CD4-positive, alpha-beta T cell treated with Interleukin-15 for 4 hours (primary cell): Measurements from ENCODE around the gene ETV3L.
A peak's percentile ranks its signal among the peaks of the same experiment; 100 is the strongest.
"Not testable (repeated sequence)": the region's sequence is repeated elsewhere in the genome, so short reads cannot be mapped to it uniquely, and the experiment has no call there.

Source experiments
- DNase-seq: peaks from one replicate; pipeline ENCODE4 v3.0.0-alpha.2; 2020; ENCODE audit warnings: low spot score

ETV3L gene

DNA sequence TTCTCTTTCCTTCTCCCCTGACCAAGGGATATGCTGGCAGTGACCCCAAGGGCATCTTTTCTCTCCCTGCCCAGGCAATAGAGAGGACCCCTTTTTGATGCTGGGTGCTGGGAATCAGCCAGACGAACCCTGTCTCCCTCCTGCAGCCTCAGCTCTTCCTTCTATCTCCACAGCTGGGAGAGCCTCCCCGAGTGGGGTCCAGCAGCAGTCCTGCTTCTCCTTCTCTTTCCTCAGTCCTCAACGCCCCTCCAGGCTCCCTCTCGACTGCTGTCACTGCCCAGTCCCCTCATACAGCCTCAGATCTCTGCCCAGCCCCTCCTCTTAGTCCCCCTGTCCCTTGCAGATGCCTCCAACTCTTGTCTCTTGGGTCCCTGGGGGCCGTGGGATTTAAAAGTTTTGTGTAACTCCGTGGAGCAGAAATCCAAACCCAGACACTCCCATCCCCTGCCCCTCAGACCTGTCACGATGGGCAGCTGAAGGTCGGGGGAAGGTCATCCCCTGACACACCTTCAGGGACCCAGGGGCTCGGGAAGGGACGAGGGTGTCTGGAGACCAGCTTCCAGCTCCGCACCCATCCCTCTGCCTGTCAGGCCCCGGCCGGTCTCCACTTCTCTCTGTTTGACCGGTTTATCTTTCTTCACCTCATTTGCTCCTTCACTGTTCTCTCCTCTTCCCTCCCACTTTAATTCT is 5.8 kb upstream of the ETV3L start:
- no peak for DNase-seq

DNA sequence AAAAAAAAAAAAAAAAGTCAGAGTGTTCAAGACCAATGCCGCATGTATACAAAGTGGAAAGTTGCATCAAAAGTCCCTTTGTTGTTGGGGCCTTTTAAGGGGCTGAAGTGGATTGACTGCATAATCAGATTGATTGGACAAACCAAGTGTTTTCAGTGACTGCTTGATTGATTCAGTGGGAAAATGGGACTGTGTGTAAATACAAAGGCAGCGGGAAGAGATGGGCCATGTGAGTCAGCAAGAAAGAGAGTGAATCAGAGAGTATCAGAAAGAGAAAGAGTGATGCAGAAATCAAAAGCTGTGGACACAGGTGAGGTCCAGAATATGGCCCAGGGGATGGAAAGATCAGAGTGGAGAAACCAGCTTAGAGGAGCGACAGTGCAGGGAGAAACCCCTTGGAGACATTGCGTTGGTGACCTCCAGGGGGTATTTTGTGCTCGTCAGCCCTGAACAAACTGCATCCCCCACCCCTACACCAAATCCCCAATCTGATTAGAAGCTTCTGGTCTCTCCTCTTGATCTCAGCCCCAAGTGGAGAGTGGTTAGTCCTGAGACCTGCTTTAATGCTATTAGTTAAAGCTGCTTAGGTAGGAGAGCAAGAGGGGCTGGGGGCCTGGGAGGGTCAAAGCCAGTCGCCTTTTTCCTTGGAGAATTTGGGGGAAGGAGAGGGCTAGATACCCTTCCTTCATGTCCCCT is 5.1 kb upstream of the ETV3L start:
- DNase-seq, result no peak

DNA sequence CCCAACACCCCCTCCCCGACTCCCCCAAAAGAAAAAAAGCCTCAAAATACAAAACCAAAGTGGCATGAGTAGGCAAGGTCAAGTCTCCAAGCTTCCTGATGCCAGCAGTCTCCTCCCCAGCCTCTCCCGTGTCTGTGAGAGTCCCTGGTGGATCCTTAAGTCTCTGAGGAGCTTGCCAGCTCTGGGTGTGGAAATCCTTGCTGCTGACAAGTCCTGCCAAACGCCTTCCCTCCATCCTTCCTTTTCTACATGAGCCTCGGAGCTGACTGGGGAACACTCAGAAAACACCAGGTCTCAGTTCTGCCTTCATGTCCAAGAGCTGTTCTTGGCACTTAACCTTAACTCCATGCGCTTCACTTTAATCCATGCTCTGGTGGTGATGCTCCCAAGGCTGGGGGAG is 3.7 kb upstream of the ETV3L start:
- no peak for DNase-seq

DNA sequence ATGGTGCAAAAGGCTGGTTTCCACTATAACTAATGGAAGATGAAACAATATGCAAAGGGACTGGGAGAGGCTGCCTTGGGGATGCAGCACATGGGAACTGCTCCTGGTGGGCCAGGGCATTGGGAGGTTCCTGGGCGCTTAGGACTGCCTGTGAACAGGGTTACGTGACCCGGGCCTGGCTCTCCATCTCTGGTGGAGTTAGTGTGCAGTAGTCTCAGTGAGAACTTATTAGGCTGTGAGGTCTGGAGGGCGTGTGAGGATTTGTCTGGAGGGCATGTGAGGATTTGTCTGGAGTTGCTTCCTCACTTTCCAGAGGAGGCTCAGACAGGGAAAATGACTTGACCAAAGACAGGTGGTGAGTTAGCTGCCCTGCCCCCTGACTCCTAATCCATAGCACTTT is 1.5 kb upstream of the ETV3L start:
- no peak for DNase-seq

DNA sequence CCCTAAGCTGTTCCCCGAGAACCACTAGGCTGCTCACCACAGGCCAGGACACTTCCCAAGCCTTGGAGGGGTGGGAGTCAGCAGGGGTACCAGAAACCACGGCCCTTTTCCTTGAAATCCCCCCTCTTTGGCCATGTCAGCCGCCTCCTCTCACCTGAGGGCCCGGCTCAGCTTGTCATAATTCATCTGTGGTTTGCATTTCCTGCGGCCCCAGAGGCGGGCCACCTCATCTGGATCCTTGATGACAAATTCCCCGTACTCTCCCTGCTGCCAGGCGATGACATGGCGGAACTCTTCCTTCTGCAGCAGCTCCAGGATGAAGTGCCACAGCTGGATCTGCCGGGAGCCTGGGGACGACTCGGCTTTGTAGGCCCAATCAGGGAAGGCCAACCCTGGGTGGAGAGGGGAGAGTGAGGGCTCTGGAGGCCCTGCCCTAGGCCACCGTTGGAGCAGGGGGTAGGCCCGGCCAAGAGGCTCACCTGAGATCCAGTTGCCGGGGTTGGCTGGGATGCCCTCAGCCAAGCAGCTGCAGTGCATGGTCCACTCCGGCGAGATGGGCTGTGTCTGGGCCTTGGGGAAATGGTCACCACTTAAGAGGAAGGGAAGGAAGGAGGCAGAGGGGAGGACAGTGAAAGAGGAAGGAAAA is 498 bp downstream of the ETV3L start:
- DNase-seq, result not testable (repeated sequence)

DNA sequence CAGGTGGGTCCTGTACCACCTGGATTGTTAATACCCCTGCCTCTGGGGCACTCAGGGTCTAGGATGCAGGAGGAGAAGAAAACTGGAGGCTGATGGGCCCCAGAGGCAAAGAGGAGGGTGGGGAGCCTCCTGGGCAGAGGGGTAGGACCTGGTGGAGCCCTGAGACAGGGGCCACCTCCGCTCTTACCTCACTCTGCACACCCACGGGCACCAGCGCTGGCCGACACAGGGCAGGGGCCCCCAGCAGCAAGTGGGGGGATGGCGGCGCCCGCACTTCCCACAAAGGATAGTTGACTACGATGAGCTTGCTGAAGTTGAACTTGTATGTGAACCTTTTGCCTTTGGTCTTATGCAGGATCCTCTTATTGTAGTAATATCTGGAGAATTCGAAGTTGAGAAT is 1.1 kb downstream of the ETV3L start:
- no peak for DNase-seq

DNA sequence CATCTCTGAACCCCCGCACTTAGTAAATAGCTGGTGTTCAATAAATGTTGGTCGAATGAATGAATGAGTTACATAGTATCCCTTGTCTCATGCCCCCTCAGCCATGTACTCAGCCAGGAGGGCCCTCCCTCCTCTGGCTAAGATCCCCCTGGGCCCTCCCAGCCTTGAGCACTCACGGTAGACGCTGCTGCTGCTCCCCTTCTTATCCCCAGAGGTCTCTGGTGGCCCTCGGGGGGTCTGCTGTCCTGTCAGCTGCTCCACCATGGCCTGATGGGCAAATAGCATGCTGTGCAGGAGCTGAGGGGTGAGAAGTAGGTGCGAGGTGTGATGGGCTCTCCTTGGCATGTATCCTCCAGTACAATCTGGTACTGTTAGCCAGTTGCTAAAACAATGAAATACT is 1.9 kb downstream of the ETV3L start:
- DNase-seq, result no peak

DNA sequence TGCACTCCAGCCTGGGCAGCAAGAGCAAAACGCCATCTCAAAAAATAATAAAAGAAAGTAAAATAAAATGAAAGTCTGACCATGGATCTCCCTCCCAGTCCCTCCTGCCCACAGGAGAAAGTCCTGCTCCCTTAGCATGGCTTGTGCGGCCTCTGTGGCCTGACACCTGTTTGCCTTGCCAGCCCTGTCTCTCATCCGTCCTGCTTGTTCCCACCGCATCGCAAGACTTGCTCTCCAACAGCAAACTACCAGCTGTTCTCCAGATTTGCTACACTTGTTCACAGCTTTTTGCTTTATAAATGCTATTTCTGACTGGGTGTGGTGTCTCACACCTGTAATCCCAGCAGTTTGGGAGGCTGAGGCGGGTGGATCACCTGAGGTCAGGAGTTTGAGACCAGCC is 2.7 kb downstream of the ETV3L start:
- no peak for DNase-seq

DNA sequence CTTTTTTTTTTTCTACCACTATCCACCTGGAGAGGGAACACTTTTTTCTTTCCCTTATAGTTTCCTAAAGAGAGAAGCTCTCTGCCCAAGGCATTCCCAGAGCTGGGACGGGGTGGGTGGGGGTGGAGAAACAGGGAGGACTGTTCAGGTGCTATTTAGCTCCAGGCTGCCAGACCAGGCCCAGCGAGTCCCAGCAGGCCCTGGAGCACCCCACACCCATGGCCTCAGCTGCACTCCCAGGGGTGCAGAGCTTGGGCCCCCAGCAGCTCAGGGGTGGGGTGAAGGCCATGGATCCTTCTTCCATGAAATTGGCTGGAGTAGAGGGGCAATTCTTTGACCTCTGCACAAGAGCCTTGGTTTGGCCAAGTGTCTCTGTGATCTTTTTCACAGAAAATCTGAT is 4.1 kb downstream of the ETV3L start:
- no peak for DNase-seq

DNA sequence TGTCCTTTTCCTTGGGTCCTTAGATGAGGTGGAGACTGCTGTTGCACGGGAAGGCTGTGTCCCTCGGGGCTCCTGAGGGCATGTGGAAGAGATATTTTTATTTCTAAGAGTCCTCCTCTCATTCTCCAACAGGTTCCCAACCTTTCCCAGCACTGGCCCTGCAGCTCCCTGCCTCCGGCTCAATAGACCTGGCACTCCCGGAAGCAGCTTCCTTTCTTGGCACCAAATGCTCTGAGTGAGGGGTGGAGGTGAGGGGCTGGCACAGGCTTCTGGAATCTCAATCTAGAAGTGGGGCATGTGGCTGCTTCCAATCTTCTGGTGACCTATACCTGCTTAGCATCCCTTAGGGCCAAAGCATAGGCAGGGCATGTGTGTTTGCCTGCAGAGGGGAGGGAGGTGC is 4.5 kb downstream of the ETV3L start:
- no peak for DNase-seq

DNA sequence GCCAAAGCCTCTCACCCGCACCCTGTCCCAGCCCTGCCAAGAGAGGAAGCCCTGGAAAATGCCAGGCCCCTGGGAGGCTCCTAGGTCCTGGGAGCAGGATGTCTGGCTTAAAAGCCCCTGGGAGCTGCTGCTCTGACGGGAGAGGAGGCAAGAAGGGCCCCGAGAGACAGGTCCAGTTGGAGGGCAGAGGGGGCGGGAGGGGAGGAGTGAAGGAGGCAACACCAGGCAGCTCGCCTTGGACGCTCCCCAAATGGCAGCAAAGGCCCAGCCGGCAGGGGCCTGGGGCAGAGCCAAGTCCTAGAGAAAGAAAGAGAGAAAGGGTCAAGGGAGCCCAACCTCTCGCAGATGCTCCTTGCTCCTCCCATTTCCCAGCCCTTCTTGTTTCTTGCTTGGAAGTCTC is 6.8 kb downstream of the ETV3L start:
- no peak for DNase-seq

DNA sequence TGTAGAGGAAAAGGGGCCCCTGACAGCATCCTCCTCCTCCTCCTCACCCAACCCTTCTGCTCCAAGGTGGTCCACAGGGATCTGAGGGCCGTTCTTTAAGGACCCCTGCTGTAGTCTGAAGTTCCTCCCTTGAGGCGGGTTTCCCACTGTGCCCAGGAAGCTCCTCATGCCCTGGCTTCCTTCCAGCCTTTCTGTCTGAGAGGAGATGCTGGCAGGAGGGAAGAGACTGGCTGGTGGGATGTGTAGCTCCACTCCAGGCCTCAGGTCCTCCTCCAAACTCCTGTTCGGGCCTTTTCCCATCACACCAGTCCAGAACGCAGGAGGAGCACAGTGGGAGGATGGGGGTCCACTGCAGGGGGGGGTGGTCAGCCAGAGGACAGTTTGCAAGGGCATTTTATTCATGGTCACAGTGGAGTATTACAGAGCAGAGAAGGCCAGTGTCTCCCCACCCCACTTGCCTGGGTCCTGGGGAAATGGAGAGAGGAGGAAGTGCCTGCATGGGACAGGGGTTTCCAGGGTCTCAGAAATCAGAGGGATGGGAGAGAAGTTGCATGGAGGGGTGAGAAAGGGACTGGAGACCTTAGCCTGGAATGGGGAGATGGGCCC is 7.8 kb downstream of the ETV3L start:
- no peak for DNase-seq

DNA sequence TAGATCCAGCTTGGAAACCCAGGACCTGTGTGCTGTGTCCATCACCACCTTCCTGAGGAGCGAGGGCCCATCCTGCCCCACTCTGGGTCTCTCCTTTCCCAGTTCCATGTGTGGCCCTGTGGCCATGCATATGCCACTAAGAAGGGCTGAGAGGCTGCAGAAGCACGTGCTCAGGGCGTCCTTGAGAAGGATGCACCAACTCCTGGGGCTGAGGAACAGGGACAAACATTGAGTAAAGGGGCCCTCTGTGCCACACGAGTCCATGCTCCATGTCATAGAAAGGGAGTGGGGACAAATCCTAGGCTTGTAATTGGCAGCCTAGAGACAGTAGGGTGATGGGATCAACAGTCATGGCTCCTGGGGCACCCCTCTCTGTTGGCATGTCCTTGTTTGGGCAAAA is 8.4 kb downstream of the ETV3L start:
- DNase-seq, result no peak

DNA sequence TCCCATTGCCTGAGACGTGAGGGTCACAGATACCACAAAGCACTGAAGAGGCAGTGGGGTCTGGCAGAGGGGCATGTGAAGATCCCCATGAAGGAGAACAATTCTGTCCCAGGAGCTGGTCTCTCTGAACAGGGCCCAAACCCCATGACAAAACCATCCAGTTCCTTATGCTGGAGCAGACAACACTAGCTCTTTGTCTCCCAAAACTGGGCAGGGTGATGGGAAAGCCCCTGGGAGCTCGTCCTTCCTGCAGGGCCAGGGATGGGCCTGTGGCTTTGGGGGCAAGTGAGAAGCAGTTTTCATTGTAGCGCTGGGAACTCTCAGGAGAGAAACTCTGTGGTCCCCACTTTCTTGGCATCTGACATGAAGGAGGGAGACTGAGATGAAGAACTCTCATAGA is 8.8 kb downstream of the ETV3L start:
- DNase-seq, result no peak

DNA sequence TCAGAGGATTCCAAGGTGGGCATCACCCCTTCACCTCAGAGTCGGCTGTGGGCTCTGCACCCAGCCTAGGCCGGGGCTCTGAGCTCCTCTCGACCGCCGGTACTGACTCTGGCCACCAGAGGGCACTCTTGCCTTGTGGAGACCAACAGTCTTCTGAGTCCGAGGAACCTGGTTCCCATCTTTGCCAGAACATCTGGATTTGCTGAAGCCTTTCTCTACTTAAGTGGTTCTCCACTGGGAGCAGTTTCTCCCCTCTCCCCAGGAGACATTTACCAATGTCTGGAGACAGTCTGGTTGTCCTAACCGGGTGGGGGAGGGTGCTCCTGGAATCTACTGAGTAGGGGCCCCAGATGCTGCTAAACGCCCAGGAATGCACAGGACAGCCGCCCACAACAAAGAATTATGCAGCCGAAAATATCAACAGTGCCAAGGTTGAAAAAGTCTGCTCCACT is 9.4 kb downstream of the ETV3L start:
- peak; percentile 82 for DNase-seq

DNA sequence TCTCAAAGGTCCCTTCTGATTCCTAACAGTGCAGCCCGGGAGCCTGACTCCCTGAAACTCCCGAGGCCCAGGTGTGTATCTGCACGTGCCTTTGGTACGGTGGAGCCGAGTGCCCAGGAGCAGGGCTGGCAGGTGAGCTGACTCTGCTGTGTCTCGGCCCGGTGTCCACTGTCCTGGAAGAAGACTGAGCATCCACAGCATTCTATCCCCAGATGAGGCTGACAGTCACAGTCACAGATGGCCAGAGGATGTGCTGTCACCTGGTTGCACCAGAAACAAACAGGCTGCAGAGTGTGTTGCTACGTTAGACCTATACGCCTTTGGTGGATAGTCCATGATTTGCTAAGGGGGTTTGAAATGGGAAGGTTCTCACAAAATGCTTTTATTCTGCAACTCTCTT is 9.8 kb downstream of the ETV3L start:
- no peak for DNase-seq

DNA sequence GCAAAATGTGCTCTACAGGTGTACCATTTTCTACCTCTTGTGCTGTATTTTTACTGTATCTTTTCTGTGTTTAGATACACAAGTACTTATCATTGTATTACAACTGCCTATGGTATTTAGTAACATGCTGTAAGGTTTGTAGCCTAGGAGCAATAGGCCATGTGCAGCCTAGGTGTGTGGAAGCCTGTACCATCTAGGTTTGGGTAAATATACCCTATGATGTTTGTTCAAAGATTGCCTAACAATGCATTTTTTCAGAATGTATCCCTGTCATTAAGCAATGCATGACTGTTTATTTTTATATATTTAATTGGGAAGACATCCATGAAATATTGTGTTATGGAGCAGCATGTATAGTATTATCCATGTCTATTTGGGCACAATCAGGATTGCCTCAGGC is 11.0 kb downstream of the ETV3L start:
- no peak for DNase-seq

DNA sequence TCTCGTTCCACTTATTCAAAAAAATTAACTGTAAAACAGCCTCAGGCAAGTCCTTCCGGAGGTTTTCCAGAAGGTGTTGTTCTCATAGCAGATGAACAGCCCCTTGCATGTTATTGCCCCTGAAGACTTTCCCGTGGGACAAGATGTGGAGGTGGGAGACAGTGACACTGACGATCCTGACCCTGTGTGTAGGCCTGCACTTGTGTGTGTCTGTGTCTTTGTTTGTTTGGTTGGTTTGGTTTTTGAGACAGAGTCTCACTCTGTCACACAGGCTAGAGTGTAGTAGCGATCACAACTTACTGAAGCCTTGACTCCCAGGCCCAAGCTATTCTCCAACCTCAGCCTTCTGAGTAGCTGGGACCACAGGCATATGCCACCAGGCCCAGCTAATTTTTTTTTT is 12.6 kb downstream of the ETV3L start:
- DNase-seq, result no peak

DNA sequence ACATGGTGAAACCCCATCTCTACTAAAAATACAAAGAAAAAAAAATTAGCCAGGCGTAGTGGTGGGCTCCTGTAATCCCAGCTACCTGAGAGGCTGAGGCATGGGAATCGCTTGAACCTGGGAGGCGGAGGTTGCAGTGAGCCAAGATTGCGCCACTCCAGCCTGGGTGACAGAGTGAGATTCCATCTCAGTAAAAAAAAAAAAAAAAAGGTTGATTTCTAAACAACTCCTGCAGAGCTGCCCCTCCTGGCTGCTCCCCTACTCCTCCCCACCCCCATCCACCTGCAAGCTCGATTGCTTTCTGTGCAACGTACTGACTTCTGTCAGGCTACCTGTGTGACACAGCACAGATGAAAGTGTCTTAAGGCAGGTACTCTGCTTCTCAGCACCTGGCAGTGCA is 13.3 kb downstream of the ETV3L start:
- DNase-seq, result no peak

DNA sequence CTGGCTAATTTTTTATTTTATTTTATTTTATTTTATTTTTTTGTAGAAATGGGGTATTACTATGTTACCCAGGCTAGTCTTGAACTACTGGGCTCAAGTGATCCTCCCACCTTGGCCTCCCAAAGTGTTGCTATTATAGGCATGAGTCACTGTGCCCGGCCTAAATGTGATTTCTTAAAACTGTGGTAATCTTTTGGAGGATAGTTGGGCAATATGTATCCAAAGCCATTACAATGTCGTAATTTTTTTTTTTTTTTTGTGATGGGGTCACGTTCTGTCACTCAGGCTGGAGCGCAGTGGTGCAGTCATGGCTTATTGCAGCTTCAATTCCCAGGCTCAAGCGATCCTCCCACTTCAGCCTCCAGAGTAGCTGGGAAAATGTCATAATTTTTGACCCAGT is 14.2 kb downstream of the ETV3L start:
- no peak for DNase-seq

DNA sequence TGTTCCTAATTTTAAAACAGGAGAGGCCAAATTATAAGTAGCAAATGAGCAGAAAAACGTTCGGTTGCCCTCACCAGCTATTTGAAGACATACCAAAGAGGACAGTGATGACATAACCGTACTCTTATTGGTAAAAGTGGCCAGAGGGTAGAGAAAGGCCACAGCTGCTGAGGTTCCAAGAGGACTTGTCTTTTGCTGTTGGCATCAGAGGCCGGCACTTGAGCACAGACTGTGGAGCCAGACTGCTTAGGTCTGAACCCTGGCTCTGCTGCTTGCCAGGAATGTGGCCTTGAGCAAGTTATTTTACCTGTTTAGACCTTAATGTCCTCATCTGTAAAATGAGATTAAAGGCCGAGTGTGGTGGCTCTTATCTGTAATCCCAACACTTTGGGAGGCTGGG is 14.9 kb downstream of the ETV3L start:
- DNase-seq, result no peak

DNA sequence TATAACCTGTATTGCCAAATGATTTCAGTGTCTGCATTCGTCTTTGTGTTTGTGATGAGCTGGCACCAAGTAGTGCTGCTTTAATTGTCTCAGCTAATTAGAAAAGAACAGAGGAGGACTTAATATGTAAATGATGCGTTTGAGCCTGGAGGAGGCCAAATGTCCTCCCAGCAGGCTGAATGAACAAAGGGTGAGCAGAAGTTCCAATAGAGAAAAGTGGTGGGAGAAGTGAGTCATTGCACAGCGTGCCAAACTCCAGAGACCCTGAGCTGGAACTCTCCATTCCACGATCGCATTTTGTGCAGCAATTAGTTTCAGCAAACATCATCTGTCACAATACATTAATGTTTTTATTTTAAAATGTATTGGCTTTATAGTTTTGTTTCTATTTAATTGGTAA is 17.9 kb downstream of the ETV3L start:
- no peak for DNase-seq

DNA sequence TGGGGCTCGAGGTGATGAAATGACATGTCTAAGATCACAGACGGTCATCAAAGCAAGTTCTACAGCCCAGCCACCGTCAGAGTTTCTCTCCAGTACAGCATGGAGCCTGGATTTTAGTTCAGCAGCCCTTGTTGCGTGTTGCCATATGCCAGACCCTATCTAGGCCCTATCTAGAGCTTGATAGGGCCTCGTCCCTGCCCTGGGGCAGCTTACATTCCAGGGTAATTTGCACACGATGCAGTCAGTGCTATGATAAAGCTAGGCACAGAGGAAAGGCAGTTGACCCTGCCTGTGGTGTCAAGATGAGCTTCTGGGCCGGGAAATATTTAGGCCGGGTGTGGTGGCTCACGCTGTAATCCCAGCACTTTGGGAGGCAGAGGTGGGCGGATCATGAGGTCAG is 18.9 kb downstream of the ETV3L start:
- no peak for DNase-seq
